Measurements from ENCODE around the gene PTCRA.
"Not testable (repeated sequence)": the region's sequence is repeated elsewhere in the genome, so short reads cannot be mapped to it uniquely, and the experiment has no call there.

Gene PTCRA, protein sequence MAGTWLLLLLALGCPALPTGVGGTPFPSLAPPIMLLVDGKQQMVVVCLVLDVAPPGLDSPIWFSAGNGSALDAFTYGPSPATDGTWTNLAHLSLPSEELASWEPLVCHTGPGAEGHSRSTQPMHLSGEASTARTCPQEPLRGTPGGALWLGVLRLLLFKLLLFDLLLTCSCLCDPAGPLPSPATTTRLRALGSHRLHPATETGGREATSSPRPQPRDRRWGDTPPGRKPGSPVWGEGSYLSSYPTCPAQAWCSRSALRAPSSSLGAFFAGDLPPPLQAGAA

DNA sequence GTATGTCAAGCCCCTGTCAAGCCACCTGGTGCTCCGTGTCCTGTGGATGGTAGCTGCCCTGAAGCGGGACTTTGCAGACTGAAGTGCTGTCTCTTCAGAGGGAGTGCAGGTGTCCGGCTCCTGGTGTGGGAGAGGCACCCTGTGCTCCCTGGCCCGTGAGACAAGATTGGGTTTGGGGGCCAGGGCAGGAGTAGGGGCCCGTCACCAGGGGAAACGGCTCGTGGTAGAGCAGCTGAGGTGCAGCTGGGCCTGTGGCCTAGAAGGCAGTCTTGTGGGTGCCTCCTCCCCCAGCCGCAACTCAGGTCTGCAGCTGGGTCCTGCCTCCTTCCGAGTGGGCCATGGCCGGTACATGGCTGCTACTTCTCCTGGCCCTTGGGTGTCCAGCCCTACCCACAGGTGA is at the start of gene PTCRA:
PTCRA (plus strand) TSS at position 322 of the 400 bp plus-strand sequence; CDS start at position 339, 17 bp downstream.
- DNase-seq (ENCODE audit: low spot score) = no peak

DNA sequence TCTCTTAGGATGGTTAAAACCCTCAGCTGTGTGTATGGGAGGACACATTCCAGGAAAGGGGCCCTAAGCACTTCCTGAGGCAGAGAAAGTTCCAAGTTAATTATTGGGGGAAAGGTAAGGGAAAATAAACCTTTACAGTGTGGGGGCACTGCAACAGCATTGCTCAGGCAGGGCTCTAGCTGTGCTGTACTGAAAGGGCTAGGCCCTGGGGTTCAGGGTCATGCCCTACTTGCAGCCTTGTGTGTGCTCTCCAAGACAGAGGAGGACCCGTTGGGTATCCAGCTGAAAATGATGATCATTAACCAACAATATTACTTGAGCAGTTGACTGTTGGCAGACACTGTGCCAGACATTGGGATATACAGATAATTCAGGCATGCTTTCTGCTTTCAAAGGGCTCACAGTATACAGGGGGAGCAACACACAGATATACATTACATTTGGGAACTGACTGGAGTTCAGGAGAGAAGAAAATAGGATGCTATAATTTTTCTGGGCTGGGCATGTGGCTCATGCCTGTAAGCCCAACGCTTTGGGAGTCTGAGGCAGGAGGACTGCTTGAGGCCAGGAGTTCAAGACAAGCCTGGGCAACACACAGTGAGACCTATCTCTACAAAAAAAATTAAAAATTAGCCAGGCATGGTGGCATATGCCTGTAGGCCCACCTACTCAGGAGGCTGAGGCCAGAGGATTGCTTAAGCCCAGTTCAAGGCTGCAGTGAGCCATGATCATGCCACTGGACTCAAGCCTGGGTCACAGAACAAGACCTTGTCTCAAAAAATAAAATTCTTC is 45.5 kb upstream of the PTCRA start:
- DNase-seq (ENCODE audit: low spot score) = no peak

DNA sequence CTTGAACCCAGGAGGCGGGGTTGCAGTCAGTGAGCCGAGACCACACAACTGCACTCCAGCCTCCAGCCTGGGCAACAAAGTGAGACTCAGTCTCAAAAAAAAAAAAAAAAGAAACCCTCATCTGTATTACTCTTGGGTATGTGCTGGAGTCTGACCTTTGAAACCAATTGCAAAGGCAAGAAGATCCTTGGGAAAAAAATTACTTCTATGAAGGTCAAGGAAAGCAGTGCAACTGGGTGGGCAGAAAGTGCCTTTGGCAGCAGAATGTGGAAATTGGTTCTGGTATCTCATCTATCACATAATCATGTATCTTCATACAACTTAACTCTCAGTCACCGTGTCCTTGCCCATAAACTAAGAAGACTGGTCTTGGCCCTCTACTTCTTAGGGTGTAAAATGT is 44.1 kb upstream of the PTCRA start:
- no peak for DNase-seq (ENCODE audit: low spot score)

DNA sequence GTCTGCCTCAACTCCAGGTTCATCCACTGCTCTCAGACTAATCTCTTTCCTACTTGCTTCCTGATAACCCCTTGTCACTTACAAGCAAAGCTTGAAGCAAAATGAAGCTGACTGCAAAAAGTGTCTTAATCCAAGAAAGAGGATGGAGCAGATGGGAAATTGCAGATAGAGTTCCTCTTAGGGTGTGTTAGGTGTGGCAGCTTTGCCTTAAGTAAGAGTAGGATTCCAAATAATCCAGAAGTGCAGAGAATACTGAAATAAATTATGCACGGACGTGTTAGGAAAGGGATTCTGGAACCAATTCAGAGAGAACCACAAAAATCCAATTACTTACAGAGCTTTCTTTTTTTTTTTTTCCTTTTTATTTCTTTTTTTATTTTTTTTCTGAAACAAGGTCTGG is 42.5 kb upstream of the PTCRA start:
- no peak for DNase-seq (ENCODE audit: low spot score)

DNA sequence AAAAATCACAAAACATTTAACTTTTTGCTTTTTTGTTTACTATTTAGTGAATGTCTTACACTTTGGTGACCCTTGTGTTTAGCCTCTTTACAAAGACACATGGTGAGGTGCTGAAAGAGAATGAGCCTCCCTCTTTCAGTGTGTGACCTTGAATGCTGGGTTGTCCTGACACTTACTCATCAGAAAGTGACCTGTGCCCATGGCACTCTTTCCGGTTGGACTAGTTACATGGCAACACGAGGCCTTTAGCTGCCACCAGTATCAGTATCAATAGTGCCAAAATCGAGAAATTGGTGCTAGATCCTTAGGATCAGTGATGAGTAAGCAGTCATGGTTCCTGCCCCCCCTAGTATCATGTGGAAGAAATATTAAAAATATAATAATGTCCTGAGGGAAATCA is 38.2 kb upstream of the PTCRA start:
- DNase-seq (ENCODE audit: low spot score) = no peak

DNA sequence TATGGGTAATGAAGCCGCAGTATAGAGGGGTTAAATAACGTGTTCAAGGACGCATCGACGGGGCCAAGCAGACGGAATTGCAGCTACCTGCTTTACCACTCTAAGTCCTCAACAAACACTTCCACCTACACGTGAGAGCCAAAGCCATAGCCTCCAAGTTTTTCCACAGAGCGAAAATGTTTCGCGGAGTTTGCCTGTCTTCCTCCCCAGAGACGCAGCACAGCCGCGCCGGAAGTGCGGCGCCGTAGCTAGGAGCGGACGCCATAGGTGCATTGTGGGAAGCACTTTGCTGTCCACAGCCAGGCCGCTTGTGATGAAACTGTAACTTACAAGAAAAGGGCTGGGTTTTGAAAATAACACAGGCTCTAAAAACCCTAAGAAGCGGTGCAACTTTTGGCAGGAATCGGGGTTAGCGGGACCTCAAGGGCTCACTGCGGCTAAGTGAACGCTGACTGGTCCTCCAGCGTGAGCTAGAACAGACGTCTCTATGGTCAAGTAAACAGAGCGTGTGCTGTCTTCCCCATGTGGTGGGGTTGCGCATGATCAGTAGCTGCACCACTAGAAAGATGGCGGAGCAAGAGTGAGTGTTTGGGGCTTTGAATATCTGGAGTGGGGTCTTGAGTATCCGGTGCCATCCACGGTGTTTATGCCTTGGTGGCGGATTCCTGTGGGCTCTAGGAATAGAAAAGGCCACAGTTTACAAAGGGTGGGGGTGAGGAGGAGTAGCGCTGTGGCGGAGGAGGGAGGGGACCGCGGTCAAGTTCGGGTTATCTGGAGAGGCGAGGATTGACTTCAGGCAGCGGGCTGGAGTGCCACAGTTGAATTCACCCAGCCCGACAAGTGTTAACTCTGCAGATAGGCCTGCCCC is 36.2 kb upstream of the PTCRA start, which contains the start of gene RPL7L1:
RPL7L1 (plus strand) TSS at position 245 of the 868 bp plus-strand sequence; CDS start at position 540, 295 bp downstream.
- peak; percentile 88 for DNase-seq (ENCODE audit: low spot score)

DNA sequence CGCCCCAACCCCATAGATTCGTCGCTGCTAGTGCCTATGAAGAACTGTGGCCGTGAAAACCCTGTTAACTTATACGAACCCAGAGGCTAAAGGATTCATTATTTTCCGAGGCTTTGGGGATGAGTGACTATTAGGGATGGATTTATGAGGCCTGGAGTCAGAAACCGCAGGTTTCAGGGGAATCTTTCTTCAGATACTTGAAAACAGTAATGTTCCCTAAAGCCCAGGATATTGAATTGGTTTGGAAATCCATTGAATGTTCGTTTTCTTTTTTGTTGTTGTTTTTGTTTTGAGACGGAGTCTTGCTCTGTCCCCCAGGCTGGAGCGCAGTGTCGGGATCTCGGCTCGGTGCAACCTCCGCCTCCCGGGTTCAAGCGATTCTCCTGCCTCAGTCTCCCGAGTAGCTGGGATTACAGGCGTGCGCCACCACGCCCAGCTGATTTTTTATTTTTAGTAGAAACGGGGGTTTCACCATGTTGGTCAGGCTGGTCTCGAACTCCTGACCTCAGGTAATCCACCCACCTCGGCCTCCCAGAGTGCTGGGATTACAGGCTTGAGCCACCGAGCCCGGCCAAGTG is 35.5 kb upstream of the PTCRA start:
- not testable (repeated sequence) for DNase-seq (ENCODE audit: low spot score)

DNA sequence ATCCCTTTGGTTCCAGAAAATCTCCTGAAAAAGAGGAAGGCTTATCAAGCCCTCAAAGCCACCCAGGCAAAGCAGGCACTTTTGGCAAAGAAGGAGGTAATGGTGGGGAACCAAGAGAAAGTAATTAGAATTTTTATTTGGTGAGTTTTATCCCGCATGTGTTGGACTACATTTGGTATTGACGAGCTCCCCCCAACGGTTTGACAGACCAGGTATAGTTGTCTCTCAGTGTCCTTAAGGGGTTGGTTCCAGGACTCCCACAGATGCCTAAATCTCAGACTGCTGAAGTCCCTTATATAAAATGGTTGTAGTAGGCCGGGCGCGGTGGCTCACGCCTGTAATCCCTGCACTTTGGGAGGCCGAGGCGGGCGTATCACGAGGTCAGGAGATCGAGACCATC is 35.0 kb upstream of the PTCRA start:
- not testable (repeated sequence) for DNase-seq (ENCODE audit: low spot score)

DNA sequence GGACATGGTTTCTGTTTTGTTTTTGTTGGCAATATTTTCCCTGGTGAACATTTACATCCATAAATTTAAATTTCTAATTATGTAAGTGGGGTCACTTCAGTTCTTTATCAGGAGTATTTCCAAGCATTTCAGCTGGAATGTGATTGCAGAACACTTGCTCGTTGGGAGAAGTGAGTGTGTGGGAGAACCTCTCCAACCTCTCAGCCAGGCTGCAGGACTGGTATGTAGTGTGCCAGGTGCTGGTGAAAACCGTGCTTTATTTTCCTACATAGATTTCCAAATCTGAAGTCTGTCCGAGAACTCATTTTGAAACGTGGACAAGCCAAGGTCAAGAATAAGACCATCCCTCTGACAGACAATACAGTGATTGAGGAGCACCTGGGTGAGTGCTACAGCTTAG is 30.2 kb upstream of the PTCRA start:
- DNase-seq (ENCODE audit: low spot score) = no peak

DNA sequence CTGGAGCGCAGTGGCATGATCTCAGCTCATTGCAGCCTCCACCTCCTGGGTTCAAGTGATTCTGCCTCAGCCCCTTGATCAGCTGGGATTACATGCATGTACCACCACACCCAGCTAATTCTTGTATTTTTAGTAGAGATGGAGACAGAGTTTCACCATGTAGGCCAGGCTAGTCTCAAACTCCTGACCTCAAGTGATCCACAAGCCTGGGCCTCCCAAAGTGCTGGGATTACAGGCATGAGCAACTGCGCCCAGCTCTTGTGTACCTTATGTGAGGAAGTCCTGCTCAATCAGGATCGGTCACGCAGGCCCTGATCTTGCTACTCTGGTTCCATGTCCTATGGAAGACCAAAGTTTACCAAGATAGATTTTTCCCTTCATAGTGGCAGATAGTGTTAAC is 27.7 kb upstream of the PTCRA start:
- DNase-seq (ENCODE audit: low spot score) = not testable (repeated sequence)

DNA sequence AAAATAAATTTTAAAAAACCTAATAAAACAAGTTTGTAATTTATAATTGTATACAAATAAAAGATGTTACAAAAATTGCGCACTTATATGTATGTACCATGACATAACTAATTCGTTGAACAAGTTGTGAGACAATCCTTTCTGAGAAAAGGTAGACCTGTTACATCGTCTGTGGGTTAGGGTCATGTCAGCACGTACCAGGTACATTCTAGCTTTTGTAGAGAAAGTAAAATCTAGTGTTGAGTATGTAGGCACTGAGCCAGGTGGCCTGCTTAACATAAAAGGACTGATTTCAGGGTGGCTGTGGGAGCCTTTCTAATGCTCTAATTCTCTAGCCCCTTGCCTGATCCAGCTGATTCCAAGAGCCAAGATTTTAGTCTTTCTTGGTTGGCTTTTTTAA is 26.0 kb upstream of the PTCRA start:
- no peak for DNase-seq (ENCODE audit: low spot score)

DNA sequence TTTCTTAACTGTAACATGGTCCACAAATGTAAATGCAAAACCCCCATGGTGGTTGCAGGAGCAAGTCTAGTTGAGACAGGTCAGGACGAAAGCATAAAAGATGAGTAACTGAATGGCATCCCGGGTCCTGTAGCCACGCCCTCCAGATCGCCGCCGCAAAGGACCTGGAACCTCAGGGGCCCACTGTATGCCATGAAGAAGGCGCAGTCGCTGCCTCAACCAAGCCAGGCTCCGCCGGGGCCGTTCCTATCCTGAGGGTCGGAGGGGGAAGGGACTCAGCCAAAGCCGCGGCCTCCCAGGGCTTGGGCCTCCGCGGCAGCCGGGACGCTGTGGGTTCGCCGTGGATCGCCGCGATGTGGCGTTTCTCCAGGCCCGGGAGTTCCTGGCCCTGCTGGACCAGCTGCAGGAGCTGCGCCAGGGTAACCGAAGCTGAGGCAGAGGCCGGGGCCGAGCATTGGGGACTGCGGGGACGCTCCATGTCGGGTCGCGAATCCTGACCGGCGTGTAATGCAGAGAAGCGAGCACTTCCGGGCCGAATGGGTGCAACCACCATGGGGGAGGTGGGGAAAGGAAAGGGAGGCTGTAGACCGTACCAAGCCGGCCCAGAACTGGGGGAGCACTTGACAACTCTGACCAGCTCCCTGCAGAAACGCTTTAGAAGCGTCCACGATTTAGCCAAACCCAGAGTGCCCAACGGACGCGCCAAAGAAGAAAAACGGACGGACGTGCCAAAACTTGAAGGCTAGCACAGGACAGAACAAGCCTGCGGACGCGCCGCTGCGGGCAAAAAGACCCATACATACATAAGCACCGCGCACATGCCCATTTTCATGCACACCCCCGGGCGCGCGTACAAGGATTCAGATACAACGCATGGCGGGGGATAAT is 25.3 kb upstream of the PTCRA start:
- DNase-seq (ENCODE audit: low spot score) = peak; percentile 93

DNA sequence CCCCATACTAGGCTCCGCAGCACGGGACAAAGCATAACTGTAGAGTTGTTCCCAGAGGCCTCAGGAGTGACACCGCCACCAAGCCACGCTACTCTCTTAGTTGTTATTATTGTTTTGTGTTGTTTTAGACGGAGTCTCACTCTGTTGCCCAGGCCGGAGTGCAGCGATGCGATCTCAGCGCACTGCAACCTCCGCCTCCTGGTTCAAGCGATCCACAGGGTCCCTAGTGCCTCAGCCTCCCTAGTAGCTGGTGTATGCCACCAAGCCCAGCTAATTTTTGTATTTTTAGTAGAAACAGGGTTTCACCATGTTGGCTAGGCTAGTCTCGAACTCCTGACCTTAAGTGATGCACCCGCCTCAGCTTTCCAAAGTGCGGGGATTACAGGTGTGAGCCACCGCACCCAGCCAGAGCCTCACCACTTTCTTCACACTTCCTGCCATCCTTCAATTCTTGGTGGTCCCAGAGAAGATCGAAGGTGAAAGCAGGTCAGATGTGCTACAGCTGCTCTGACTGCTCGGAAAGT is 24.6 kb upstream of the PTCRA start:
- no peak for DNase-seq (ENCODE audit: low spot score)

DNA sequence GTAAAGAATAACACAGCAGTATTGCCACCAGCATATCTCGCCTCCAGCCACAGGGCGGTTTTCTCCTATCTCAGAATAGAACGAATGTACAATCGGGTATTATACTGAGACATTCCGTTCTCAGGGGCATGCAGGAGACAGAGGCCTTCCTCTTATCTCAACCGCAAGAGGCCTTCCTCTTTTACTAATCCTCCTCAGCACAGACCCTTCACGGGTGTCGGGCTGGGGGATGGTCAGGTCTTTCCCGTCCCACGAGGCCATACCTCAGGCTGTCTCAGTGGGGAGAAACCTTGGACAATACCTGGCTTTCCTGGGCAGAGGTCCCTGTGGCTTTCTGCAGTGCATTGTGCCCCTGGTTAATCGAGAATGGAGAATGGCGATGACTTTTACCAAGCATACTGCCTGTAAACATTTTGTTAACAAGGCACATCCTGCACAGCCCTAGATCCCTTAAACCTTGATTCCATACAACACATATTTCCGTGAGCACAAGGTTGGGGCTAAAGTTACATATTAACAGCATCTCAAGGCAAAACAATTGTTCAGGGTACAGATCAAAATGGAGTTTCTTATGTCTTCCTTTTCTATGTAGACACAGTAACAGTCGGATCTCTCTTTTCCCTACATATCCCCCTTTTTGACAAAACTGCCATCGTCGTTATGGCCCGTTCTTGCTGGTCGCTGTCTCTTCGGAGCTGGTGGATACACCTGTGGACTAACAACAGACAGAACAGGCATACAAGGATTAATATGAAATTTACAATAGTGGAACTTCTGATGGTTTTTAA is 21.6 kb upstream of the PTCRA start:
- DNase-seq (ENCODE audit: low spot score) = not testable (repeated sequence)

DNA sequence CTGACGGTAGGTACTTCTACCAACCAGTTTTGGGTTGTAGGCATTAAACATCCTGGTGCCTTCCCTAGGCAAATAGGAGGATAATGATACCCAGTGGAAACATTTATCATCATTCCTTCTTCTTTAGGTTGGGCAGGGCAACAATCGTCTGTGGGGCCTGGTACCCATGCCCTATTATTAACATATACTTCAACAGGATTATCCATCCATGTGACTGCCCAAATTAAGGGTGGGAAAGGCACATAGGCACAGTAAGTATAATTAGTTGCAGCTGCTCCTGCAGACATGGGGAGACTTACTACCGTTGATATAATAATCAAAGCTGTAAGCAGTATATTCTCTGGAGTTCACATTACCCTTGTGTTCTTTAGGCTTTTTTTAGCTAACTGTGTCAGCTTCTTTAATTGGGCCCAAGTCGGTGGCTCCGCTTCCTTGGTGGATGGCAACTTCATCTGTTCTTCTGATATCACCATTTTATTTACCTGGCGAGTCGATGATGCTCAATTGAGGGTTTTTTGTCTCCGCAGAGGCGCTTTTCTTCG is 19.6 kb upstream of the PTCRA start:
- no peak for DNase-seq (ENCODE audit: low spot score)

DNA sequence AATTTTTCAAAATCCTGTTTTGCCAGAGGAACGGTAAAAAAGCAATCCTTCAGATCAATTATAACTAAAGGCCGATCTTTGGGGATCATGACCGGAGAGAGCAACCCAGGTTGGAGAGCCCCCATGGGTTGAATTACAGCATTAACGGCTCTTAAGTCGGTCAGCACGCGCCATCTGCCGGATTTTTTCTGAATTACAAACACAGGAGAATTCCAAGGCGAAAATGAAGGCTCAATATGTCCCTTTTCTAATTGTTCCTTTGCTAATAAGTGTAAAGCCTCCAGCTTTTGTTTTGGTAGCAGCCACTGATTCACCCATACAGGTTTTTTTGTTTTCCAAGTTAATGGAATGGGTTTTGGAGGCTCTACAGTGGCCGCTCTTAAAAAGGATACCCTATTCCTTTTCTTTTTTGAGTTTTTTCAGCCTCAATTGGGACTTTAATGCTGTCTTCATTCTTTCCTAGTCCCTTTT is 16.9 kb upstream of the PTCRA start:
- DNase-seq (ENCODE audit: low spot score) = peak; percentile 68

DNA sequence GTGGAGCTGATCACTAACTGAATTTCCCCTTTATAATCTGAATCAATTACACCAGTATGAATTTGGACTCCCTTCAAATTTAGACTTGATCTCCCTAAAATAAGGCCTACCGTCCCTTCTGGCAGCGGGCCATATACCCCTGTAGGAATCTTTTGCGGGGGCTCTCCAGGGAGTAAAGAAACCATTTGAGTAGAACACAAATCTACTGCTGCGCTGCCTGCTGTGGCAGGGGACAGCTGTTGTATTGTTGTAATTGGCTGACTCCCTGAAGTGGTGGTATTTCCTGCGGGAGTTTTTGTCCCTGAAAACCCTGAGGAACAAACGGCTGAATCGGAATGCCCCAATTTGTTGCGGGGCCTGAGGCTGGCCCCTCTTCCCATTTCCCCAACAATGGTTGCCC is 16.0 kb upstream of the PTCRA start:
- no peak for DNase-seq (ENCODE audit: low spot score)

DNA sequence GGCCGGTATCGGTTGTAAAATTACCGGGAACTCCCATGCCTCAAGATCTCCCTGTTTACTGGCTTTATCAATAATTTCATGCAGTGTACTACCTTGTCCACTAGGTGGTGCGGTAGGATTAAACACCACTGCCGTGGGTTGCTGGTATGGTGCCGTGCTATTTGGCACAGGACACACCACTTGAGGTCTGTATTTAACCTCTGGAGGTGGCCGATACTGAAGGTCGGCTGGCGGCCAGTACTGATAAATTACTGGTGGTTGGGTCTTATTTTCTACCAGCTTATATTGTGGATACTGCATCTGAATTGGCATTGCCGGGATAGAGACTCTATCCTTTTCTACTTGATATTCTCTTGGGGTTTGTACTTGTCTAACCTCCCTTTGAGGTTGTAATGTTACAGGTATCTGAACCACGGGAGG is 14.3 kb upstream of the PTCRA start:
- DNase-seq (ENCODE audit: low spot score) = peak; percentile 80

All from ecto neural progenitor cell (in vitro differentiated cells).